OCI-M2 (cell line): ENCODE measurements around the gene FOXP1.
"Not testable (repeated sequence)": the region's sequence is repeated elsewhere in the genome, so short reads cannot be mapped to it uniquely, and the experiment has no call there.

Source experiments
- DNase-seq: peaks from one replicate; lab custom pipeline; 2025; ENCODE audit not compliant: unreplicated experiment; lab: John Stamatoyannopoulos, UW

Gene FOXP1

GRCh38 chr3:70992131-70992530, 591.4 kb downstream of the FOXP1 start:
- no peak for DNase-seq

- no peak for DNase-seq
These were observed 592.8 kb downstream of the FOXP1 start for GRCh38 chr3:70990723-70991122.

- DNase-seq, result no peak
These were observed 593.3 kb downstream of the FOXP1 start for GRCh38 chr3:70990185-70990584.

GRCh38 chr3:70989174-70989573, 594.4 kb downstream of the FOXP1 start:
- DNase-seq, result no peak

- no peak for DNase-seq
These were observed 595.4 kb downstream of the FOXP1 start for GRCh38 chr3:70988111-70988510.

- DNase-seq, result no peak
These were observed 598.0 kb downstream of the FOXP1 start for GRCh38 chr3:70985572-70985971.

- DNase-seq, result no peak
These were observed 598.6 kb downstream of the FOXP1 start for GRCh38 chr3:70984776-70985482.

- DNase-seq, result no peak
These were observed 600.8 kb downstream of the FOXP1 start for GRCh38 chr3:70982700-70983140.

GRCh38 chr3:70982284-70982683, 601.2 kb downstream of the FOXP1 start:
- DNase-seq, result no peak

GRCh38 chr3:70981231-70981880, 602.2 kb downstream of the FOXP1 start:
- no peak for DNase-seq

GRCh38 chr3:70980646-70981170, 602.8 kb downstream of the FOXP1 start:
- DNase-seq, result no peak

- DNase-seq, result no peak
These were observed 603.4 kb downstream of the FOXP1 start for GRCh38 chr3:70979983-70980645.

GRCh38 chr3:70977712-70978111, 605.8 kb downstream of the FOXP1 start:
- DNase-seq, result no peak

GRCh38 chr3:70975981-70976380, 607.5 kb downstream of the FOXP1 start:
- not testable (repeated sequence) for DNase-seq

- no peak for DNase-seq
These were observed 608.8 kb downstream of the FOXP1 start for GRCh38 chr3:70974747-70975146.

- no peak for DNase-seq
These were observed 610.0 kb downstream of the FOXP1 start for GRCh38 chr3:70973558-70973957.

- DNase-seq, result no peak
These were observed 610.7 kb downstream of the FOXP1 start for GRCh38 chr3:70972855-70973254.

- no peak for DNase-seq
These were observed 612.6 kb downstream of the FOXP1 start for GRCh38 chr3:70970952-70971351.

- no peak for DNase-seq
These were observed 613.4 kb downstream of the FOXP1 start for GRCh38 chr3:70970171-70970570.

GRCh38 chr3:70963431-70964275, 619.9 kb downstream of the FOXP1 start:
- no peak for DNase-seq
